GM12878 (cell line): ENCODE results near the gene GABRB3.

Experiments
- CTCF ChIP-seq, 3 experiments: IDR thresholded peaks in 2 of 3; conservative IDR thresholded peaks in 1 of 3; 2 replicates each; pipeline ENCODE4 v1.5.1; 2011; ENCODE audit warnings: low read depth in 3 of 3, low read length in 3 of 3, mild to moderate bottlenecking in 3 of 3, control low read depth in 2 of 3, moderate library complexity in 2 of 3, inconsistent platforms in 1 of 3, mixed read lengths in 1 of 3; ENCODE audit not compliant: control insufficient read depth in 2 of 3, insufficient read depth in 1 of 3; ENCODE audit errors: extremely low read depth in 1 of 3
- EZH2 ChIP-seq: IDR thresholded peaks from 2 replicates; pipeline ENCODE4 v1.6.1; 2012; ENCODE audit warnings: low read depth, mild to moderate bottlenecking, control low read depth, inconsistent platforms, low read length, borderline replicate concordance; ENCODE audit not compliant: control insufficient read depth

DNA sequence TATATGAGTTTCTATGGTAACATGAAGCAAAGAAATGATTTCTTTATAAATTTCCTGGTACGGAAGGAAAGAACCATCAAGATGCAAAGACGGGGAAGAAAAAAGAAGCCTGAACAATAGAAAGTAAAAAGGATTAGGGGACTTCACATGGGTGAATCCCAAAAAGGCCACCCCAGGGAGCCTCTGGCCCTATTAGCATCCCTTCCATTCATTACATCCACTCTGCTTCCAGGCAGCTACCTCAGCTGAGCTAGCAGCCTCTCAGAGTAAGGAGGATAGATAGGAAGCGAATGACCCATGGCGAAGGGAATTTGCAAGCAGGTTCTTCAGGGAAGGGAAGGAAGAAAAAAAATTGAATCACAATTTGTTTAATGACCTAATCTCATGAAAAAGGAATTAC, 81.6 kb downstream of the GABRB3 start:
- TF ChIP-seq CTCF (IDR thresholded peaks at IDR 0.05 in 2 of 3, conservative IDR thresholded peaks at IDR 0.05 in 1 of 3; ENCODE audit: control insufficient read depth in 2 of 3, extremely low read depth in 1 of 3, insufficient read depth in 1 of 3, low read depth in 3 of 3, low read length in 3 of 3) (no peak), EZH2 (no peak)
